Neural crest cell (in vitro differentiated cells): ENCODE measurements around the gene ZHX3. TPM values are rescaled to one million over a fixed set of nuclear protein-coding genes. Genes with fewer than 3 reads are reported as not detected.

Experiments used
- DNase-seq: peaks from one replicate; pipeline ENCODE4 v3.0.0; 2021; ENCODE audit warnings: low read depth, mixed read lengths, low spot score
- H3K27ac Mint-ChIP-seq: one replicate; pipeline ENCODE4 v1.8.0; 2021; ENCODE audit warnings: mild to moderate bottlenecking, mixed read lengths; ENCODE audit not compliant: unreplicated experiment
- H3K27me3 Mint-ChIP-seq: 2 replicates; pipeline ENCODE4 v1.8.0; 2021; ENCODE audit warnings: low read depth, mild to moderate bottlenecking, mixed read lengths
- H3K36me3 Mint-ChIP-seq: 2 replicates; pipeline ENCODE4 v1.8.0; 2021; ENCODE audit warnings: low read depth, mild to moderate bottlenecking, mixed read lengths
- H3K4me1 Mint-ChIP-seq: 2 replicates; pipeline ENCODE4 v1.8.0; 2021; ENCODE audit warnings: mixed read lengths
- H3K4me3 Mint-ChIP-seq: one replicate; pipeline ENCODE4 v1.8.0; 2021; ENCODE audit warnings: mild to moderate bottlenecking, mixed read lengths
- H3K9me3 Mint-ChIP-seq: 2 replicates; pipeline ENCODE4 v1.8.0; 2021; ENCODE audit warnings: mixed read lengths
- CTCF ChIP-seq: fragments of 200-600 bp; sonication (generic); conservative IDR thresholded peaks from 2 replicates; pipeline ENCODE4 v1.5.0; 2021; ENCODE audit warnings: antibody characterized with exemption, mild to moderate bottlenecking
- total RNA-seq: library from RNA; stranded (reverse); gene quantifications from 2 replicates; pipeline ENCODE4 v1.2.1, GENCODE V29; 2021

Gene ZHX3
- total RNA-seq, 1 donor from 2014 or later = 13.0 TPM

GRCh38 chr20:41162396-41162795, 155.1 kb downstream of the ZHX3 start:
- DNase-seq = no peak
- Mint-ChIP-seq H3K4me1 (peaks cover 6% of the 10 kb centered on the region), H3K36me3 (peaks cover 35% of the 10 kb centered on the region), H3K27ac (no peak overlapping the region), H3K4me3 (no peak overlapping the region), H3K9me3 (no peaks in the 10 kb centered on the region), H3K27me3 (no peaks in the 10 kb centered on the region)
- TF ChIP-seq CTCF = no peak

GRCh38 chr20:41161886-41162285, 155.6 kb downstream of the ZHX3 start:
- H3K4me1 Mint-ChIP-seq = peaks cover 11% of the 10 kb centered on the region
- no peak overlapping the region for H3K27ac Mint-ChIP-seq
- H3K36me3 Mint-ChIP-seq = peaks cover 31% of the 10 kb centered on the region
- no peaks in the 10 kb centered on the region for H3K9me3 Mint-ChIP-seq
- no peak for TF ChIP-seq CTCF
- no peaks in the 10 kb centered on the region for H3K27me3 Mint-ChIP-seq
- DNase-seq = no peak
- no peak overlapping the region for H3K4me3 Mint-ChIP-seq

- Mint-ChIP-seq H3K4me3 (no peak overlapping the region), H3K36me3 (peaks cover 28% of the 10 kb centered on the region), H3K4me1 (peaks cover 13% of the 10 kb centered on the region), H3K9me3 (no peaks in the 10 kb centered on the region), H3K27ac (no peak overlapping the region), H3K27me3 (no peaks in the 10 kb centered on the region)
- DNase-seq = no peak
- no peak for TF ChIP-seq CTCF
Measured at GRCh38 chr20:41160686-41161085, 156.8 kb downstream of the ZHX3 start.

GRCh38 chr20:41159547-41159946, 158.0 kb downstream of the ZHX3 start:
- Mint-ChIP-seq H3K9me3 (no peaks in the 10 kb centered on the region), H3K4me1 (peaks cover 20% of the 10 kb centered on the region), H3K27me3 (no peaks in the 10 kb centered on the region), H3K27ac (no peak overlapping the region), H3K4me3 (no peak overlapping the region), H3K36me3 (peaks cover 22% of the 10 kb centered on the region)
- TF ChIP-seq CTCF = no peak
- DNase-seq = no peak

GRCh38 chr20:41158082-41158625, 159.4 kb downstream of the ZHX3 start:
- Mint-ChIP-seq H3K4me1 (peaks cover 29% of the 10 kb centered on the region), H3K4me3 (no peak overlapping the region), H3K36me3 (peaks cover 12% of the 10 kb centered on the region), H3K9me3 (no peaks in the 10 kb centered on the region), H3K27me3 (no peaks in the 10 kb centered on the region), H3K27ac (no peak overlapping the region)
- DNase-seq = no peak
- TF ChIP-seq CTCF = no peak

- Mint-ChIP-seq H3K36me3 (peaks cover 6% of the 10 kb centered on the region), H3K27me3 (no peaks in the 10 kb centered on the region), H3K27ac (peak overlapping the region; percentile 39), H3K4me3 (no peak overlapping the region), H3K4me1 (peaks cover 45% of the 10 kb centered on the region), H3K9me3 (no peaks in the 10 kb centered on the region)
- DNase-seq = no peak
- no peak for TF ChIP-seq CTCF
Measured at GRCh38 chr20:41155261-41155660, 162.3 kb downstream of the ZHX3 start.
